ENCODE results near the gene CRISPLD2. TPM values are rescaled to one million over a fixed set of nuclear protein-coding genes. Genes with fewer than 3 reads are reported as not detected.
"Not testable (repeated sequence)": the region's sequence is repeated elsewhere in the genome, so short reads cannot be mapped to it uniquely, and the experiment has no call there.

CRISPLD2 gene
- total RNA-seq, 4 donors from 2014 or later: 99.9 to 450 (median 407) TPM

DNA sequence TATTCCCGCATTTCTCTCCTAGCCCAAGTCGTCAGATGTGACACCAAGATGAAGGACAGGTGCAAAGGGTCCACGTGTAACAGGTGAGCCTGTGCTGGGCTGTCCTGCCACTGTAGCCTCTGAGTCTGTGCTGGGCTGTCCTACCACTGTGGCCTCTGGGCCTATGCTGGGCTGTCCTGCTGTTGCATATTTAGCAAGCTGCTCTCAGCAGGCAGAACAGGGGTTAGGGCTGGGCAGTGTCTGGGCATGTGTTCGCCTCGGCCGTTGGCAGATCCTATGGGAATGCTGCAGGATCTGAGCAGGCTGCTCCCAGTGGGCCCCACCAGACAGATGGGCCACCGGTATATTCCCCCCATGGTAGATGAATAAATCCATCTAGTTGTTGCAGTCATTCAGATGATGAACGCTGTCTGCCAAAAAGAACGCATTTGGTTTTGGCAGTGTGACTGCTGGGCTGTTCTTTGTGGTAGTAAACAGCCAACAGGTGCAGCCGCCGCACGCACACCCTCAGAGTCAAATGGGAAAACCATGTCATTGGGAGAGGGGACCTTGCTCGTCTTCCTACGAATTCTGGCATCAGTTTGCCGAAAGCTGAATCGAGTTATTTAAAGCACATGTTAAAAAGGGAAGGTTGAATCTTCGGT lies 49.2 kb downstream of the CRISPLD2 start:
- DNase-seq (ENCODE audit: low spot score) (no peak), ATAC-seq (ENCODE audit: low FRiP score) (no peak)
- TF ChIP-seq CTCF (IDR thresholded peaks at IDR 0.05): no peak

DNA sequence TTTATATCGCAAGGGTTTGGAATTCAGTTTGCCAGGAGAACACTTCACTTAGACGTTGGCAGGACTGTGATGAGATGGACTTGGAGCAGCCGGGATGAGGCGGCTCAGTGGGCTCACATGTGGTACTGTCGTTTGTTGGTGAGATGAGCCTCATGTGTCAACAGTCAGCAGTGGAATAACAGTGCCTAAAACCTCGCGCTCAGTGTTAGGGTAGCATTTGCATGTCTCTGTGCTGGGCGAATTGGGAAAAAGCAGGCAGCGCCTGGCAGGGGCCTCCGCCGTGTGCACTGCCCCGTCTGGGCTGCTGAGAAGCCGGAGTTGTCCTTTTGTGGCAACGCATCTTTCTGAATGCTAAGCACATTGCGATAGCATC lies 49.7 kb downstream of the CRISPLD2 start:
- no peak for TF ChIP-seq CTCF (IDR thresholded peaks at IDR 0.05)
- ATAC-seq (ENCODE audit: low FRiP score): peak; percentile 31
- DNase-seq (ENCODE audit: low spot score): no peak

GRCh38 chr16:84872971-84873370 lies 53.2 kb downstream of the CRISPLD2 start:
- DNase-seq (ENCODE audit: low spot score); ATAC-seq (ENCODE audit: low FRiP score): not testable (repeated sequence)

DNA sequence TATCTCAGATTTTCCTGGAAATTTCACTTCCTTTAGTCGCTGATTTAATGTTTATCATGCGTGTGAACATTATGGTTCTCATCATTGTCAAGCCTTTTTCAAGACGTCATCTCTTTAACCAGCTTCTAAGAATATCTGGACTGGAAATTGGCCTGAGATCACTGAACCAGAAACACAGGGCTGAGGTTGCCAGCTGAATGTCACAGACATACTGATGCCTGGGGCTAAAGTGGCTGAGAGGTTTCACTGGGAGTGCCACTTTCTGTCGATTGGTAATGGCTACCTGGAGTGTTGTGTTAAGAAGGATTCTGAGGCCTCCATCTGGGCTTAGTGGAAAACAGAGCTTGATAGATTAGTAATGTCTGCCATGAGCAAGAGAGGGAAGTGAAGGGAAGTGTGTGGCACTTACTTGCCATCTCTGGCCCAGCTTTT lies 54.2 kb downstream of the CRISPLD2 start:
- DNase-seq (ENCODE audit: low spot score) (no peak), ATAC-seq (ENCODE audit: low FRiP score) (no peak)
- TF ChIP-seq CTCF (IDR thresholded peaks at IDR 0.05): no peak

- ATAC-seq (ENCODE audit: low FRiP score) (no peak), DNase-seq (ENCODE audit: low spot score) (no peak)
- TF ChIP-seq CTCF (IDR thresholded peaks at IDR 0.05): no peak
These were observed 54.8 kb downstream of the CRISPLD2 start for GRCh38 chr16:84874553-84874952.

- no peak for ATAC-seq (ENCODE audit: low FRiP score)
- no peak for DNase-seq (ENCODE audit: low spot score)
- TF ChIP-seq CTCF (IDR thresholded peaks at IDR 0.05): no peak
These were observed 55.2 kb downstream of the CRISPLD2 start for GRCh38 chr16:84874983-84875382.

DNA sequence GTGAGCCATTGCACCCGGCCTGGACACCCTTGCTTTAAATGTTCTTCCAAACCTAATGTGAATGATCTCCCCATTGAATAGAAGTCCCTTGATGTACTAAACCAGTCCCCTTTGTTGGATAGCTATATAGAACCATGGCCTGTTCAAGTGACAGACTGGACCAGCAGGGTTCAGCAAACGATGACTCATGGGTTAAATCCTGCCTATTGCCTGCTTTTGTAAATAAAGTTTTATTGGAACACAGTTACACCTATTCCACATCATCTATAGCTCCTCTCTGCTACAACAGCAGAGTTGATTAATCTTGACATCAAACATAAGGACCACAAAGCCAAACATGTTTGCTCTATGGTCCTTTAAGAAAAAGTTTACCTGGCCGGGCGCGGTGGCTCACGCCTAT lies 56.1 kb downstream of the CRISPLD2 start:
- ATAC-seq (ENCODE audit: low FRiP score): no peak
- no peak for DNase-seq (ENCODE audit: low spot score)
- no peak for TF ChIP-seq CTCF (IDR thresholded peaks at IDR 0.05)
